GM19468 (cell line): ENCODE data around the gene FAAH2.
A peak's percentile ranks its signal among the peaks of the same experiment; 100 is the strongest.
"Not testable (repeated sequence)": the region's sequence is repeated elsewhere in the genome, so short reads cannot be mapped to it uniquely, and the experiment has no call there.

Source experiments
- ATAC-seq: cut with Tn5 transposase; IDR thresholded peaks from one replicate; pipeline ENCODE4 v1.9.1; 2021; ENCODE audit warnings: mild to moderate bottlenecking, moderate library complexity, moderate number of reproducible peaks; ENCODE audit not compliant: unreplicated experiment; ENCODE audit errors: extremely low read depth

Gene FAAH2

GRCh38 chrX:57379296-57379695 lies 92.8 kb downstream of the FAAH2 start:
- ATAC-seq: no peak

- no peak for ATAC-seq
These were observed 93.7 kb downstream of the FAAH2 start for GRCh38 chrX:57380026-57380796.

GRCh38 chrX:57394162-57394561 lies 107.7 kb downstream of the FAAH2 start:
- ATAC-seq: not testable (repeated sequence)

GRCh38 chrX:57403191-57403590 lies 116.7 kb downstream of the FAAH2 start:
- not testable (repeated sequence) for ATAC-seq

- no peak for ATAC-seq
These were observed 119.6 kb downstream of the FAAH2 start for GRCh38 chrX:57406149-57406548.

GRCh38 chrX:57417827-57418226 lies 131.3 kb downstream of the FAAH2 start:
- no peak for ATAC-seq

GRCh38 chrX:57422289-57422688 lies 135.8 kb downstream of the FAAH2 start:
- no peak for ATAC-seq

- ATAC-seq: no peak
These were observed 136.3 kb downstream of the FAAH2 start for GRCh38 chrX:57422790-57423189.

- no peak for ATAC-seq
These were observed 158.6 kb downstream of the FAAH2 start for GRCh38 chrX:57445076-57445475.

- no peak for ATAC-seq
These were observed 159.3 kb downstream of the FAAH2 start for GRCh38 chrX:57445832-57446231.

- no peak for ATAC-seq
These were observed 161.3 kb downstream of the FAAH2 start for GRCh38 chrX:57447856-57448255.

- no peak for ATAC-seq
These were observed 165.0 kb downstream of the FAAH2 start for GRCh38 chrX:57451426-57452020.

- ATAC-seq: peak; percentile 43
These were observed 167.4 kb downstream of the FAAH2 start for GRCh38 chrX:57453901-57454300.

GRCh38 chrX:57481514-57481913 lies 195.0 kb downstream of the FAAH2 start:
- no peak for ATAC-seq

GRCh38 chrX:57516491-57516890 lies 230.0 kb downstream of the FAAH2 start:
- no peak for ATAC-seq

- ATAC-seq: no peak
These were observed 233.1 kb downstream of the FAAH2 start for GRCh38 chrX:57519578-57520118.

GRCh38 chrX:57528670-57529255 lies 242.3 kb downstream of the FAAH2 start:
- ATAC-seq: no peak
